Fibroblast of skin of scalp (primary cell): ENCODE measurements around the gene CTDP1.
"Not testable (repeated sequence)": the region's sequence is repeated elsewhere in the genome, so short reads cannot be mapped to it uniquely, and the experiment has no call there.

Source experiments
- DNase-seq: peaks from one replicate; pipeline ENCODE4 v3.0.0-alpha.2; 2013

The CTDP1 gene

DNA sequence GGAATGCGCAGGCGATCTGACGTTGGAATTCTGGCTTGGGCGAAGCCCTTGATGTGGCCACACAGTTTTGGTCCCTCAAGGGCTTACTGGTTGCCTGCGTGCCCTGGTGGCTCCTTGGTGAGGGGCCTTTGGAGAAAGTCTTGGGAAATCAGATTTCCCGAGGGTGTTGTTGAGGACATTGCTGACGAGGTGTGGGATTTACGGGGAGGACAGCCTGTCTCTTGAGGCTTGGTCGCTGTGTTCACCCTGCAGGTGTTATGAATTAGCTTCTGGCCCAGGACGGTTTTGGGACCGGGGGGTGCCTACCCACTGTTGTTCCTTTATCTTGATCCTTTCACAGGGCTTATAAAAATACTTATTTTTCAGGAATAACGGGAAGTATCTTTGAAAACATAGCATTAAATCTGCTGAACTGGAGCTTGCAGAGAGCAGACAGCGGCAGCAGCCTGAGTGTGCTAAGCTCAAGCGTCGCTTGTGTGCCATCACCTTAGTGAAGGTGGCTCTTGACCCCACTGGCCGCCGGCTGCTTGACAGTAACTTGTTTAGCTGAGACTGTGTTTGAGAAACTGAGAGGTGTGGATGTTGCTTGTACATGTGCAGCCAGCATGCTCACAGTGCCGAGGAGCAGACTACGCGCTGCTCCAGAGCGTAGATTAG is 4.2 kb downstream of the CTDP1 start:
- DNase-seq = no peak

DNA sequence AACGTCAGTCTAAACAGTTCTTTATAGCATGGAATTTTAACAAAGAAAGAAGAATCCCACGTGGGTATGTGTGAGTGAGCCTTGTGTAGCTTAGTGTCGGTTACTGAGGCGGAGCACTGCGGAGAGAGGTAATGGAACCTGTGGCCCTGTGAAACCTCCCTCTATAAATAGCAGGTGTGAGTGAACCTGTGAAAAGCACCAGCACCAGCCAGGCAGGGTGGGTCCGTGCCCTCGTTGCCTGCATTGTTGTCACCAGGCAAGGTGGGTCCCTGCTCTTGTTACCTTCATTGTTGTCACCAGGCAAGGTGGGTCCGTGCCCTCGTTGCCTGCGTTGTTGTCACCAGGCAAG is 4.7 kb downstream of the CTDP1 start:
- no peak for DNase-seq

DNA sequence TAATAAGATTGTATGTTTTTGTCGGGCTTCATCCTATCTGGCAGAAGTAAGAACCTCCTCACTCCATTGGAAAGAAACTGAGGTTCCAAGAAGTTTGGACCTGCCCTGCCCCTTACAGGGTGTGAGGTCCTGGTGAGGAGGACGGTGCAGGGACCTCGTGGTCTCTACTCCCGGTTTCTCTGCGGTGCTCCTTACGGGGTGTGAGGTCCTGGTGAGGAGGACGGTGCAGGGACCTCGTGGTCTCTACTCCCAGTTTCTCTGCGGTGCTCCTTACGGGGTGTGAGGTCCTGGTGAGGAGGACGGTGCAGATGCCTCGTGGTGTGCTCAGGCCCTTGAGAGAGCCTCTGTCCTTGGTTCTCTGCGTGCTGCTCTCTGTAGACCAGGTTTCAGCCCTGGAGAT is 5.2 kb downstream of the CTDP1 start:
- no peak for DNase-seq

DNA sequence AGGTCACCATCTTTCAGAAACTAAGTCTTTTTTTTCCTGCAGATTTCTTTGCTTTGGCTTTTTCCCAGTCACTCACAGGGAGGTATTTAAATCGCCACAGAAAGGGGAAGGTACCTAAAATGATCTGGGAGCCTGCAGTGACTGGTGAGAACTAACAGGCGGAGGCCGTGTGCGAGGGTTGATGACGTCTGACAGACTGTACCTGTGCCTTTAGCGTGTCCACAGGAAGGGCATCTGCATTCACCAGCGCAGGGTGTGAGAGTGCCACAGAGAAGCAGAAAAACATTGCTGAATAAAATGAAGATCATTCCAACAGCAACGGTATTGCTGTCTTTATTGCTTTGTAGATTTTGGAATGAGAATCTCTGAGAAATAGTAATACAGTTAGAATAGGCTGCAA is 5.7 kb downstream of the CTDP1 start:
- no peak for DNase-seq

DNA sequence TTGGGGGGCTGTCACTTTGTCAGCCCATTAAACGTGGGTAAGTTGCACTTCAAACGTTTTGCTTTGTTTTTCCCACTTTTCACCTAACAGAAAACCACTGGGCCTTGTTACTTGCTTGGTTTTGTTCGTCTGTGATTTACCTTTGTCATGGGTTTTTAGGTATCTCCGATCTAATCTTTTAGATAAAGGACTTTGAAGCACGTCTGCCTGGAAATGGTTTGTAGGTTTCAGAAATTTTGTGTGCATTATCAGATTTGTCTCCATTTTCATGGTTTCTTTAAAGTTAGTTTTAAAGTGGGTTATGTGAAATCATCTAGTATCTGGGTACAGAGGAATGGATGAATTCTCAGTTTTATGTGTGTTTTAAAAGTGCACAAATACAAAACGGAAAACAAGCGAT is 6.4 kb downstream of the CTDP1 start:
- DNase-seq = no peak

DNA sequence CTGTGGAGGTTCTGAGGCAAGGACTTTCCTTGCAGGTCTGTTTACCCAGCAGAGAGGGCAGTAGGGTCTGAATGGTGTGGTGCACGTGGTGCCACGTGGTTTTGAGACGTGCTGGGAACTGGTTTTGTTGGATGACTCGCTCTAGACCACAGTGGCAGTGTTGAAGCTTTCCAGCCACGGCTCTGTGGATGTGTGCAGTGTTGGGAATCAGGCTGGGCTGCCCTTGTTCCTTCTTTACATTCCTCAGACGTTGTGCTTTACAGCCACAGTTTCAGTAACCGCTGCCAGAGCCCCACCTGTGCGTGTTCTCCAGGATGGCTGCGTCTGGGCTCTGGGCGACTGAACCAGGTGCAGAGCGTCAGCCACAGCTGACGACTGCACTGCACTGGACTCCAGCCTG is 8.2 kb downstream of the CTDP1 start:
- peak; percentile 48 for DNase-seq

DNA sequence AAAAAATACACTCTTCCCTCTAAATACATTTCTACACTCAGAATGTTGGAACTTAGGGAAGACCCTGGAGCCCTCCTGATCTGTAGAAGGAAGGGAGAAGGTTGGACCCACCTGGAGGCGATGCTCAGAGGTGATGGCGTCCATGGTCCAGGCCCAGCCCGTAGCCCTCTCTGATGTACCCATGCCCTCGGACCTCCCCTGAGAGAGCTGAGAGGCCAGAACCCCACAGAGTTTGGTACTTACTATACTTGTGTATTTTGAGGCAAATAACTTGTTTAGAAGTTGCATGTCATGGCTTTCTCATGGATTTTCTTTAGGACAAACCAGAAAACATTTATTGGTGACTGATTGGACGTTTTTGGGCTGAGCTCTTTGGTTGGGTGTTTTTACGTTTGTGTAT is 10.5 kb downstream of the CTDP1 start:
- DNase-seq = no peak

DNA sequence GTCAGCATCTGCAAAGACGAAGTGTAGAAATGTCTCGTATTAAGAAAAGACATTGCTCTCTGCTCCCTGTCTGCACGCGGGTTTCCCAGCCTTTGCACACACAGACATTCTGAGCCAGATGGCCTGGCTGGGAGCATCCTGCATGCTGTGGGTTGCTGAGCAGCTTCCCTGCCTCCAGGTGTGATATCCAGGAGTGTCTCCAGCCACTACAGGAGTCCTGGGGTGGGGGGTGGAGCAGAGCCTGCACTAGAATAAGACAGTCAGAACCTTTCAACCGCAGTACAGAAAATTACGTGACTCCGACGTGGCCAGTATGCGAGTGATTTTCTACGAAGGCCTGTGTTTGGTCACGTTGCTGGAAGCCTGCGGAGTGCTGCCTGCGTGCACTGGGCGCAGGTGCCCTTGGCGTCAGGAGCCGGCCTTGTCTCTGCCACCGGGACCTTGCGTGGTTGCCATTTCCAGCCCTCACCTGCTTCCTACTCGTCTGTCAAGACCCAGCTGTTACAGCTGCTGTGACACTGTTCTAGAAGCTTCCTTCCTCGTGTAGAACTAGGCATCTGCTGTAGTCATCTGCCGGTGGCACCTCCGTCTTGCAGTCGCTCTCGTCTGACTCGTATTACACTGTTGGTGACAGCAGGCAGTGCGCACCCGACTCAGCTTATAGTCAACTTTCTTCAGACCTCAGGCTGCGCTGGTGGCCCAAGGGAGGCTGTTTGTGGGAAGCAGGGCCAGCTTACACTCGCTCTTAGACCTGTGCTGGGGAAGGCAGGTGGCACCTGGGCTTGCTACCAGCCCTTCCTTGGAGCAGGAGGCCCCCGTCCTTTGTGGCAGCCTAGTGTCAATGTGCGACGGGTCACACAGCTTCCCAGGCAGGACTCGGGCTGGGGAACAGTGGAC is 11.2 kb downstream of the CTDP1 start:
- no peak for DNase-seq

DNA sequence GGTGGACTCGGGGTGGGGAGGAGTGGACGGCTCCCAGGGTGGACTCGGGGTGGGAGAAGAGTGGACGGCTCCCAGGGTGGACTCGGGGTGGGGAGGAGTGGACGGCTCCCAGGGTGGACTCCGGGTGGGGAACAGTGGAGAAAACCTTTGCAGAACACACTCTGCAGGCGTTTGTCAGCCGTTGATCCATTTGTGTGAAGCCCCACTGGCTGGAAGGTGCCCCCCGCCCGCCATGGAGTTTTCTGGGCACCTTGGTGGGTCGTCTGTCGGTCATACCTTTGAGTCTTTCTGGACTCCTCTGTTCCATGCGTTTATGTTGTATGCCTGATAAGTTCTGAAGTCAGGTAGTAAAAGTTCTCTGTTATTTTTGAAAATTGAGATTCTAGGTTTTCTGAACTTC is 12.5 kb downstream of the CTDP1 start:
- no peak for DNase-seq

DNA sequence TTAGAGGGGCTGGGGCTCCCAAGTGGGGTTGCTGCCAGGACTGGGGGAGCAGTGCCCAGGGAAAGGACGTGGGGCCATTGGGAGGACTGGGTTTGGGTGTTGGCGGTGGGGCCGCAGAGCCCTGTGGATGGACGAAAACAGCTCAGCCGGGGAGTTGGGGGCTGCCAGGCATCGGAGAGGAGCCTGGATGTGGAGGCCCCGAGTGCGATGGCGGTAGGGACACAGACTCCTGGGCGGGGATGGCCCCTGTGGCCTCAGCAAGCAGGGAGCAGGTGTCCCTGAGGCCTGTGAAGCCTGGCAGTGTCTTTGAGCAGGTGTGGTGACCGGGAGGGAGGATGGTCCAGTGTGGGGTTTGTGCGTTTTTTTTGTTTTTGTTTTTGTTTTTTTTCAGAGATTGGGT is 13.3 kb downstream of the CTDP1 start:
- no peak for DNase-seq

DNA sequence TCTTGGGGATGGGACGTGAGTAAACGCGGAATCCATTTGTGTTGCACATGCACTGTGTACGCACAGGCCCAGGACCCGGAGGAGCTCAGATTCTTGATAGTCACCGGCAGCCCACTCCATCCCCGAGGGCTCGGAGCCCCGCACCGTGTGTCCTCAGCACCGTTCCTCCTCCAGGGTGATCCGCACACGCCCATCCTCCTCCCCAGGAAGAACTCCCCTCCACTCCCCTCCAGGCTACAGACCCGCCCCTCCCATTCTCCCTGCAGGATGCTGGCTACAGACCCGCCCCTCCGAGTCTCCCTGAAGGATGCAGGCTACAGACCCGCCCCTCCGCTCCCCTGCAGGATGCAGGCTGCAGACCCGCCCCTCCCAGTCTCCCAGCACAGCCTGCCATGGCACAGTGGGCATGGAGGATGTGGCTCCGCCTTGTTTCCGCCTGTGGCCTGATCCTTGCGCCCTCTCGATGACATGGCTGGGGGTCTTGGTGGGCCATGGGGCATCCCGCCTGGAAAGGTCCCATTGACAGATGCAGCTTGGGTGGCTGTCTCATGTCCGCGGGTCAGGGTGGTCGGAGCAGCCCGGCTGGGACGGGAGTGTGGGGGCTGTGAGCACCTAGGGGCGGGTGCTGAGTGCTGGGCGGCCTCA is 14.1 kb downstream of the CTDP1 start:
- no peak for DNase-seq

DNA sequence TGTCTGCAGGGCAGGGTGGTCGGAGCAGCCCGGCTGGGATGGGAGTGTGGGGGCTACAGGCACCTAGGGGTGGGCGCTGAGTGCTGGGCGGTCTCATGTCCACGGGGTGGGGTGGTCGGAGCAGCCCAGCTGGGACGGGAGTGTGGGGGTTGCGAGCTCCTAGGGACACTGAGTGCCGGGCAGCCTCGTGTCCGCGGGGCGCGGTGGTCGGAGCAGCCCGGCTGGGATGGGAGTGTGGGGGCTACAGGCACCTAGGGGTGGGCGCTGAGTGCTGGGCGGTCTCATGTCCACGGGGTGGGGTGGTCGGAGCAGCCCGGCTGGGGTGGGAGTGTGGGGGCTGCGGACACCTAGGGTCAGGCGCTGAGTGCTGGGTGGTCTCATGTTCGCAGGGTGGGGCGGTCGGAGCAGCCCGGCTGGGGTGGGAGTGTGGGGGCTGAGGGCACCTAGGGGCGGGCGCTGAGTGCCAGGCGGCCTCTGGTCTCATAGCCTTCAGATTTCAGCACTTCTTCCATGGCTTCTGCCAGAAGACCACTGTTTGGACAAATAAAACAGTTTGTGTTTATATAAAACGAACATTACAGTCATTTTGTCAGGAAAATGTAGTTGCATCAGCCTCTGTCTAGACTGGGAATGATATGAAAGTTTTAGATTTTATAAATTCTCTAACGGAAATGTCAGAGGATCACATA is 14.7 kb downstream of the CTDP1 start:
- DNase-seq = not testable (repeated sequence)

DNA sequence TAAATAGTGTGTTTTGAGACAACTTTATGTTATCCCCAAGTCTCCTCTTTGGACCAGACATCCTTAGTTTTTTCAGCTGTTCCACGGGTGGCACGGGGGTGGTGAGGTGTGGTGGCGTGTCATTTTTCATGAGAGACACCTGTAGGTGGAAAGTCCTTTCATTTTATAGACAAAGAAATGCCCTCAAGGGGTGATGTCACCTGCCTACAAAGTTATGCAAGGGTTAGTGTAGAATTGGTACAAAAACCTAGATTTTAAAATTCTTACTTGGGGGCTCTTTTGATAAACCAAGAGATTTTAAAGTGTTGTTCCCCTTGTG is 15.3 kb downstream of the CTDP1 start:
- DNase-seq = no peak

DNA sequence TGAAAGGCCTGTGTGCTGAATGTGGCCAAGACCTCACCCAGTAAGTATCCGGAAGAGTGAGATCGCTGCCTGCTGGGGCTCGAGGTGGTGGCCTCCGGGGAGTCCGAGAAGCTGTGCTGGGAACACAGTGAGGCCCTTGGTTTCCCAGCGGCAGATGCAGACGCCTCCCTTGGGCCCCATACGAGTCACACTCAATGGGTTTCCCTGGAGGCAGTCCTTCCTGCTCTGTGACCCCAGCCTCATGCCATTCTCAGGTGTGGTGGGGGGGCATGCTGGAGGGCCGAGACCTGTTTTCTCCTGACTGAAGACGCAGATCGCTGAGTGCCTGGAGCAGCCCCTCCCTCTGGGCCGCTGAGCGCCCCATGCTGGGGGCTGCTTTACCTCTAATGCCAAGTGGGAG is 15.7 kb downstream of the CTDP1 start:
- no peak for DNase-seq

DNA sequence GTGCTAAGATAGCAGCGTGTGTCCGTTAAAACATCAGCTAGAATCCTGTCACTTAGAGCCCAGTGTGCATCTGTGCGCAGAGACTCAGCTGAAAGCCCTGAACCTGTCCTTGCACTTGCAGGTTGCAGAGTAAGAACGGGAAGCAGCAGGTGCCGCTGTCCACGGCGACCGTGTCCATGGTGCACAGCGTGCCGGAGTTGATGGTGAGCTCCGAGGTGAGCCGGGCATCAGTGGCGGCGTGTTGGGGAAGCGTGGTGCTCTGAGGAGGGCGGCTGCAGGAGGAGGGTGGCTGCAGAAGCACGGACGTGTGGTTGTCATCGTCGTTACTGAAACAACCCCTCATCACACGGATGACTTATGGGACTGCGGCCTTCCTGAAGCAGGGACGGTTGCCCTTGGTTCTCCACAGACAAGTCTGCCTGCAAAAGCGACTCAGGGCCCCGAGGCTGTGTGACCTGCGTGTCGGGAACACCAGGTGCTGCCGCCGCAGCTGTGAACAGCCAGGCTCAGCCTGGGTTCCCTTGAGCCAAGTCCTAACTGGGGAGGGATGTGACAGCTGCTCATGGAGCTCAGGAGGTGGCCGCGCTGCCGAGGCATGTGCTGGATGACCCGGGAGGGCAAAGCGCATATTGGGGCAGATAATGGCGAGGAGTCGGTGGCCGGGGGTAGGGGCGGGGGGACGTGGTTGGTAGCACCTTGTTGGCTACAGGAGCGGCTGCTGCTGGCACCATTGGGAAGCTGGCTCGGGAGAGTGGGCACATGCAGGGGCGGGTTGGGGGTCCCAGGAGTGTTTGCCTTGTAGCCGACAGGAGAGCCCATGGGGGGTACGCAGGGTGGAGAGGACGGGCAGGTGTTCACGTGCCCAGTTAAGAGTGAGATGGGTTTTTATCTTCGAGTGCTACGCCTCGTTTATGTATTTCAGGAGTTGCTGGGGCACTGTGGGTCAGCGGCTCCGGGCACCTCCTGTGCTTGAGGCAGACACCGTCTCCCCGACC is 16.6 kb downstream of the CTDP1 start:
- no peak for DNase-seq

DNA sequence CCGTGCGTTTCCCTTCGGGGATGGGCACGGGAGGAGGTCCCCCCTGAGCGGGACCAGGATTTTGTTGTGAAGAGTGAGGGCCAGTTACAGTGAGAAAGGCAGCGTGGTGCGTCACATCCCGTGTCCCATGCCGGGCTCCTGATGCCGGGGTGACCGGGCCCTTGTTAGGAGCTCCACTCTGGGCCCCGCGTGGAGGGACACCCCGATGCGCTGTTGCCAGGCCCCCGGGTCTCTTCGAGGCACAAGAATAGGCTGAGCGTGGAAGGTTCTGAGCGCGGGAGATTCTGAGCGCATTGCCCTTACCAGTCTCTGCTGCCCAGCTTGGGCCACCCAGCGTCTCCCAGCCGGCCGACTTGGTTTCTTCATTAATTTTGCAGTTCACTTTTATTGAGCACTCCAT is 17.6 kb downstream of the CTDP1 start:
- DNase-seq = no peak

DNA sequence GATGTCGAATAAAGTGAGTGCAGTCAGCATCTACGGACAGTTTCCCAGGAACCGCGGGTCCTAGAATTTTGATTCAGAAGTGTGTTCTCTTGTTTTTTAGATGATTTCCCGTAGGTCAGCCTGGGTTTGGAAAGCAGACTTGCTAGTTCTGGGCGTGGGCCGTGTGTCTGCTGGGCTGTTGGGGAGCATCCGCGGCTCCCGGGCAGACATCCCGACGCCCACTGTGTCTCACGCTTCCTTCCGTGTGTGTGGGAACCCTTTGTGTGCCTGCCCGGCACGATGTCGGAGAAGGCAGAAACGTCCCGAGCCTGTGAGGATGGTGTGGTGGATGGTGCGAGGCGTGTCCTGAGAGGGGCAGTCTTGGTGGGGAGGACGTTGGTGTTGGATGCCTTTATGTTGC is 18.4 kb downstream of the CTDP1 start:
- no peak for DNase-seq

DNA sequence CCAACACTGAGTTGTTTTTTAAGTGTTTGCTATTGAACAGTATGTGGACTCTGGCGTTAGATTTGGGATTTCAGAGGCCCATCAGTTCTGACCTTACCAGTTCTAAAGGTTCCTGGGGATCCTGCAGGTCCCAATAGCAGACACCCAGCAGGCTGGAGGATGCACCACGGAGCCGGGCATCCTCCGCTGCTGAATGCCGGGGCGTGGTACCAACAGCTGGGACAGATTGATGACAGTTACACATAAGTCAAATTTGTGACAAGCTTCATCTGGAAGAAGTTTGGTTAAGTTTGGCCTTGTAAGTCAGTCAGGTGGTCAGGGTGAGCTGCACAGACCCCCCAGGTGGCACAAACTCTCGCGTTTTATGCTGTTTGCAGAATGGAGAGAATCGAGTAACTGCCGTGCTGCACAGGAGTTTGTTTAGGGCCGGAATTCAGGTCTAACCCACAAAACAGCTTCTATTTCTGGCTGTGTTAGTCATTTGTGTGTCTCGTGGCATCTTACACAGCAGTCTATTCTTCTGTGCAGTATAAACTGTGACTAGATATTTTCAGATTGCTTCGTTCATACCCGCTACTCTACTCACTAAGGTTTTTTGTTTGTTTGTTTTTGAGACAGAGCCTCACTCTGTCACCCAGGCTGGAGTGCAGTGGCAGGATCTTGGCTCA is 19.2 kb downstream of the CTDP1 start:
- no peak for DNase-seq

DNA sequence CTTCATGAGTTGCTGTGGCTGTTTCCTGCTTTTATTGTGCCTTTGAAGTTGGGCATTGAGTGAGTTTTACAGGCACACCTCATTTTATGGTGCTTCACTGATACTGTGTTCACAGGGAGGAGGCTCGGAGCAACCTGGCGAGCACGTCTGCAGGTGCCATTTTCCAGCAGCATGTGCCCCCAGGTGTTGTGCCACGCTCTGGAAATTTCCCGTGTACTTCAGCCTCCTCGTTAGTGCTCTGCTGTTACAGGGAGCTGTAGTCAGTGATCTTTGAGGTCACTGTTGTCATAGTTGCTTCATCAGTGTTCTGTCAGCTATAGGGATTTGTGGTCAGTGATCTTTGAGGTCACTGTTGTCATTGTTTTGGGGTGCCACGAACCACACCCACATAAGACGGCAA is 20.1 kb downstream of the CTDP1 start:
- DNase-seq = no peak

DNA sequence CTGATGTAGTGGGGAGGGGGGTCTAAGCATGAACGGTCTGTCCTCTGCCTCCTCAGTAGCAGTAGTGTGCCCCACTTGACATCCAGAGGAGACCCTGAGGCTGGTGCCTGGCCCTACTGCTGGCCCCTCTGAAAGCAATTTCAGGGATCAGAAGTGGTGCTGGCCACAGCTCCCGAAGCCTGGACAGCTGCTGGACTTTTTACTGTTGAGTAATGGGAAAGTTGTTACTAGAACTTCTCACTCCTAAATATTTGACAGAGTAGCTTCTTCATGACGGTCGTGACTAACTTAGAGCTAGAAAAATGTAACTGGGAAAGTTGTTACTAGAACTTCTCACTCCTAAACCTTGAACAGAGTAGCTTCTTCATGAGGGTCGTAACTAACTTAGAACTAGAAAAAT is 23.3 kb downstream of the CTDP1 start:
- DNase-seq = no peak

DNA sequence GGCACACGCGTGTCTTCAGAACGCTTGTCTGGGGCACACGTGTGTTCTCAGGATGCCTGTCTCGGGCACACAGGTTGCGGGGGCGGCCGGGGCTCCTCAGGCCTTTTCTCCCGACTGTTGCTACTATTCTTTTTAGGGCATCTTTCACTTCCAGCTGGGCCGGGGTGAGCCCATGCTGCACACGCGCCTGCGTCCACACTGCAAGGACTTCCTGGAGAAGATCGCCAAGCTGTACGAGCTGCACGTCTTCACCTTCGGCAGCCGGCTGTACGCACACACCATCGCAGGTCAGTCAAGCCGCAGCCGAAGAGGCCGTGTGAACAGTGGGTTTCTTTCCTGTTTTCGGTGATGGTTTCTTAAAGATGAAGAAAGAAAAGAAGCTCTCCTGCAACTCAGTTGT is 25.0 kb downstream of the CTDP1 start:
- DNase-seq = no peak

DNA sequence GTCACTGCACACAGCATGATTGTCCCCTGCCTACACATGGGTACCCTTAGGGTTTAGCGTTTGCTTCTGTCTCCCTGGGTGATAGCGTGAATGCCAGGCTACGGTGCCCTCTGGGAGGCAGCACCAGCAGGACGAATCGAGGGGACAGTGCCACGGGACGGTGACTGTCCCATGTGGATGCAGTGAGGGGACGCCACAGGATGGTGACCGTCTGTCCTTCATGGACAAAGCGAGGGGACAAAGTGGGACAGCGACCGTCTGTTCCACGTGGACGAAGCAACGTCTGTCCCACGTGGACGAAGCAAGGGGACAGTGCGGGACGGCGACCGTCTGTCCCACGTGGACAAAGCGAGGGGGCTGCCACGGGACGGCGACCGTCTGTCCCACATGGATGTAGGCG is 25.7 kb downstream of the CTDP1 start:
- no peak for DNase-seq
